ENCODE results near the gene PDLIM4.

Gene PDLIM4

DNA sequence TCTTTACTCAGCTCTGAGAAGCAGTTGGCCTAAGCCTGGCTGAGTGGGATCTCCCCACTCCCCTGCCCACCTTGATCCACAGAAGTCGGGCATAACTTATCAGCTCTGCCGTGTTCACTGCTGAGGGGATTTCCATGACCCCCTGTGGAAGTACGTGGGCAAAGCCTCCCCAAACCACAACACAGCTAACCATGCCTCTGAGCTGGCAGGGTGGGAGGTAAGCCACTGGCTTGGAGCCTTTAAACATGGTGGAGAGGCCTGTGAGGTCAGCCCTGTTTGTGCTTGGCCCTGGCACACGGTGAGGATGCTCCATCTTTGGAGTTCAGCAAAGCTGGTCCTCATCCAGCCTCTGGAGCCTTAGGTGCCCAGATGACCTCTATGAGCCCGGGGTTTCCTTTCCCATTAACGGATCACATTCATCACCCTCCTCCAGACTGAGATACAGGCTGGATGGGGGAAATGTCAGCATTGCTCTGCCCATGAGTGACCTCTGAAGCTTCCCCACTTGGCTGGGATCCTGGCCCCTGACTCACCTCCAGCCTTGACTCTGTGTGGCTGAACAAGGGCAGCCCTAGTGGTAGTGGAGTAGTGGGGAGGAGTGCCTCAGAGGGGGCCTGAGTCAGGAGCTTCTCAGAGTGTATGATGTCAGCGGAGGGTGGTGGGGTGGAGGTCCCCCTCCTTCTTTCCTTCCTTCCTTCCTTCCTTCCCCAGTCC, 6.2 kb downstream of the PDLIM4 start:
- Histone ChIP-seq H3K36me3 (no peaks in the 10 kb centered on the region), H3K27ac (no peak overlapping the region)

DNA sequence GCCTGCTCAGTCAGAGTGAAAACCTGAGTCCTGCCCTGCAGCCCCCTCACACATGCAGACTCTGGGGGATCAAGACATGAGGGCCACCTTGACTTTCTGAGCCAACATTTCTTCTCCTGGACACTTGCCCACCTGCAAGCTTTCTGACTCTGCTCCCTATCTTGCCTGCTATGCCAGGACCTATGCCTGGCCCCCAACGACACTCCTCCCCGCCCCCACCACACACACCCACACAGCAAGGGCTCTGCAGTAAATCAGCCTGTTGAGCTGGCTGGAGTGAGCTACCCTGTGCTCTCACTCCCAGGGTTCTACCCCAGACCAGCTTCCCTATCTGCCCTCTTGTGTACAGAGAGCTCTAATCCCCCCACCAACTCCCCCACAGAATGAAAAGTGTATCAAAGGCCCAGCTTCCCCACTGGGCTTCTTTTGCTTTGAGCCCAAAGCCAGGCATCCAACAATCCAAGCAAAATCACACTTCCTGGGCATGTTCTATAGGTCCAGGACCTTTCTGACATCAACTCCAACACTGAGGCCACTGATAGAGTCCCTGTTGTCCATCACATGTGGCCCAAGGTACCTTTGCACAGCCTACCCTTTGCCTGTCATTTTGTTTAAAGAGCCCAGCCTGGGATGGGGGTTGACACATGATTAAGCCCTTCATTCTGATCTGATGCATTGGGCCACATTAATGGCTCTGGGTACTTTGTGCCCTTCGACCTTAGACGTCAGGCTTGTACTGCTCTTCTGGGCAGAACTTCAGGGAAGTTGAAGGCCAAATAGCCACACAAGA, 7.2 kb downstream of the PDLIM4 start:
- Histone ChIP-seq H3K27me3 (ENCODE audit: insufficient read depth, low read depth, severe bottlenecking) (no peaks in the 10 kb centered on the region), H3K27ac (no peak overlapping the region), H3K9me3 (ENCODE audit: severe bottlenecking) (no peaks in the 10 kb centered on the region), H3K4me3 (ENCODE audit: low read depth, low read length) (no peak overlapping the region), H3K36me3 (no peaks in the 10 kb centered on the region)
- DNase-seq, result peak; percentile 2
- TF ChIP-seq, protein P1, sequence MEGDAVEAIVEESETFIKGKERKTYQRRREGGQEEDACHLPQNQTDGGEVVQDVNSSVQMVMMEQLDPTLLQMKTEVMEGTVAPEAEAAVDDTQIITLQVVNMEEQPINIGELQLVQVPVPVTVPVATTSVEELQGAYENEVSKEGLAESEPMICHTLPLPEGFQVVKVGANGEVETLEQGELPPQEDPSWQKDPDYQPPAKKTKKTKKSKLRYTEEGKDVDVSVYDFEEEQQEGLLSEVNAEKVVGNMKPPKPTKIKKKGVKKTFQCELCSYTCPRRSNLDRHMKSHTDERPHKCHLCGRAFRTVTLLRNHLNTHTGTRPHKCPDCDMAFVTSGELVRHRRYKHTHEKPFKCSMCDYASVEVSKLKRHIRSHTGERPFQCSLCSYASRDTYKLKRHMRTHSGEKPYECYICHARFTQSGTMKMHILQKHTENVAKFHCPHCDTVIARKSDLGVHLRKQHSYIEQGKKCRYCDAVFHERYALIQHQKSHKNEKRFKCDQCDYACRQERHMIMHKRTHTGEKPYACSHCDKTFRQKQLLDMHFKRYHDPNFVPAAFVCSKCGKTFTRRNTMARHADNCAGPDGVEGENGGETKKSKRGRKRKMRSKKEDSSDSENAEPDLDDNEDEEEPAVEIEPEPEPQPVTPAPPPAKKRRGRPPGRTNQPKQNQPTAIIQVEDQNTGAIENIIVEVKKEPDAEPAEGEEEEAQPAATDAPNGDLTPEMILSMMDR (IDR thresholded peaks at IDR 0.05; ENCODE audit: low read depth, low read length), result no peak

More for the DNA sequence above, 6.2 kb downstream of the PDLIM4 start:
- Histone ChIP-seq H3K9me3 (ENCODE audit: severe bottlenecking) (no peaks in the 10 kb centered on the region), H3K4me3 (ENCODE audit: low read depth, low read length) (no peak overlapping the region), H3K27me3 (ENCODE audit: insufficient read depth, low read depth, severe bottlenecking) (no peaks in the 10 kb centered on the region)
- TF ChIP-seq, protein P1 (IDR thresholded peaks at IDR 0.05; ENCODE audit: low read depth, low read length), result no peak
- DNase-seq, result peak; percentile 6

DNA sequence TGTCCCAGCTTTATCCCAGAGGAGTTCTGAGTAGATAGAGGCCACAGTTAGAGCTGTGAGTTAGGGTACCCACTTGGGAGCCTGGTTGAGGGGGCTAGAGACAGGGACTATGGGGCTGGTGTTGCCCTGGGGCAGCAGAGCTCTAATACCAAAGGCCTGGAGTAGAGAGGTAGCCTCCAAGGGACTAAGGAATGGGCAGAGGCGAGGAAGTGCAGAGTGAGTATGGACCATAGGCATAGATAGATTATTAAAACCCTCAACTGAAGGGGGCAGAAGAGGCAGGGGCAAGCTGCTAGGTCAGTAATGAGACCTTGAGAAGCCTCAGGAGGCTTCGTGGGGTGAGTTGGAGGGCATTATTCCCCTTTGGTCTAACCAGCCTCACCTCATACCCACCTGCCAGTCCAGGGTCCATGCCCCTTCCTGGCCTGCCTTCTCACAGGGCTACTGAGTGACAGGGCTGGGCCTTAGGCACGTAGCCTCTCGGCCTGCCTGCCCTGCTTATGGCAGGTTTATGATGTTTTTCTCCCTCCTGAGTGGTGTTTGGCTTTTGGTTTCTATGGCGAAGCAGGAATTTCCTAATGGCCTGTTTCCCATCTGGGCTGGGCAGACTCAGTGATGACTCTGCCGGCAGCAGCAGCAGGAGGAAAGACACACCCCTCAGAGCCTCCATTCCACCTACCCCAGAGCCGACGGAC, 8.0 kb downstream of the PDLIM4 start:
- Histone ChIP-seq H3K27me3 (ENCODE audit: insufficient read depth, low read depth, severe bottlenecking) (no peaks in the 10 kb centered on the region), H3K4me3 (ENCODE audit: low read depth, low read length) (no peak overlapping the region), H3K36me3 (no peaks in the 10 kb centered on the region), H3K9me3 (ENCODE audit: severe bottlenecking) (no peaks in the 10 kb centered on the region), H3K27ac (no peak overlapping the region)
- TF ChIP-seq, protein P1 (IDR thresholded peaks at IDR 0.05; ENCODE audit: low read depth, low read length), result no peak
- no peak for DNase-seq

DNA sequence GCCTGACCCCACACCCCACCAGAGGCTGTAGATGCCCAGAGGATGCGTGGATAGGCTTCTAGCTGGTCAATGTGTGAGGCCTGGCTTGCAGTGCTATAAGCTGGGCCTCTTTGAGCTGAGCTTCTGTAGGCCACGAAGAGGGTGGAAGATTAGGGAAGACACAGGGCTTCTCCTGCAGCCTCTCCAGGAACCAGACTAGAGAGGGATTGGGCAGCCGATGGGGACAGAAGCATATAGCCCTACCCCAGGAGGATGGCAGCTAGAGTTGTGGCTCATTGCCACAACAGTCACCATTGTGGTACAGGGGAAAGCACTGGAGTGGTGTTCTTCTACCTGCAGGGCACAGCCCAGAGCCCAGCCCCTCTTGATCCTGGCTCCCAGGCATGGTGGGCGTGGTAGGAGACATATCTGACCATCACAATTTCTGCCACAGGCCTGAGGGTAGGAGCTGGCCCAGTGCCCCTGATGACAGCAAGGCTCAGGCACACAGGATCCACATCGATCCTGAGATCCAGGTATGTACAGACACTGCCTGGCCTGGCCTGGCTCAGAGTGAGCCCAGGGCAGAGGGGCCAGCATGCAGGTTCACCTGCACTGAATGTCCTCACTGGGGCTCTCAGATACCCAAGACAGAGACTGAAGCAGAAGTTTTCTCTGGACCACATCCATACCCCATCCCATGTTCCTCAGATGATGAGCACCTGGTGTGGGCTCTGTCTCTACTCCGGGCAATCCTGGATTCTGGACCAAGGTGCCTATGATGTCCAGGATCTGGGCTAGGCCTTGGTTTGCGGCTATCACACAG, 8.7 kb downstream of the PDLIM4 start:
- Histone ChIP-seq H3K36me3 (no peaks in the 10 kb centered on the region), H3K4me3 (ENCODE audit: low read depth, low read length) (no peak overlapping the region), H3K27me3 (ENCODE audit: insufficient read depth, low read depth, severe bottlenecking) (no peaks in the 10 kb centered on the region), H3K27ac (no peak overlapping the region), H3K9me3 (ENCODE audit: severe bottlenecking) (no peaks in the 10 kb centered on the region)
- DNase-seq, result no peak
- TF ChIP-seq, protein P1 (IDR thresholded peaks at IDR 0.05; ENCODE audit: low read depth, low read length), result no peak

DNA sequence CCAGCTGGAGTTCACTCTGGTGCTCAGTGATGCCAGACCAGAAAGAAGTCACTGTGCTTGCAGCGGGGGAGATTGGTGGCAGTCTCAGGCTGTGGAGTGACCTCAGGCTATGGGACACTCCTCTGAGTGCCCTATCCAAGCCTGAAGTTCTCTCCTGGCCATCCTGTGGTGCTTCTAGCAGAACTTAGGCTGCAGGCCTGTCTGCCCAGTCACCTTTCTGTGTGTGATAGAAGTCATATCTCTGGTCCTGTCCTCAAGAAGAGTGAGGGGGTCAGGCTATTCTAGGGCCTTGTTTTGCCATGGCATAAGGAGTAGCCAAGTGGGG, 9.3 kb downstream of the PDLIM4 start:
- Histone ChIP-seq H3K27me3 (ENCODE audit: insufficient read depth, low read depth, severe bottlenecking) (no peaks in the 10 kb centered on the region), H3K27ac (no peak overlapping the region), H3K36me3 (no peaks in the 10 kb centered on the region), H3K4me3 (ENCODE audit: low read depth, low read length) (no peak overlapping the region), H3K9me3 (ENCODE audit: severe bottlenecking) (no peaks in the 10 kb centered on the region)
- TF ChIP-seq, protein P1 (IDR thresholded peaks at IDR 0.05; ENCODE audit: low read depth, low read length), result no peak
- DNase-seq, result no peak

Data from WERI-Rb-1 (cell line).